HG03520 (cell line): ENCODE results near the gene CEP19.

ENCODE experiments used
- ATAC-seq: cut with Tn5 transposase; IDR thresholded peaks from one replicate; pipeline ENCODE4 v1.9.1; 2021; ENCODE audit warnings: mild to moderate bottlenecking, moderate library complexity; ENCODE audit not compliant: unreplicated experiment

CEP19 gene

GRCh38 chr3:196712514-196713413 is 714 bp upstream of the CEP19 start:
- ATAC-seq, result peak; percentile 48

- no peak for ATAC-seq
These were observed 3.6 kb downstream of the CEP19 start for GRCh38 chr3:196708467-196708866.

GRCh38 chr3:196707566-196707965 is 4.5 kb downstream of the CEP19 start:
- ATAC-seq, result no peak

- ATAC-seq, result no peak
These were observed 5.3 kb downstream of the CEP19 start for GRCh38 chr3:196706731-196707130.

- no peak for ATAC-seq
These were observed 5.7 kb downstream of the CEP19 start for GRCh38 chr3:196706327-196706726.

GRCh38 chr3:196700801-196701200 is 11.2 kb downstream of the CEP19 start:
- ATAC-seq, result no peak

GRCh38 chr3:196699749-196700148 is 12.3 kb downstream of the CEP19 start:
- no peak for ATAC-seq

GRCh38 chr3:196697270-196697669 is 14.8 kb downstream of the CEP19 start:
- ATAC-seq, result no peak

- no peak for ATAC-seq
These were observed 16.2 kb downstream of the CEP19 start for GRCh38 chr3:196695849-196696226.

GRCh38 chr3:196694941-196695848 is 16.9 kb downstream of the CEP19 start:
- ATAC-seq, result no peak

GRCh38 chr3:196694202-196694638 is 17.8 kb downstream of the CEP19 start:
- ATAC-seq, result no peak

GRCh38 chr3:196691386-196691785 is 20.7 kb downstream of the CEP19 start:
- no peak for ATAC-seq

- no peak for ATAC-seq
These were observed 21.9 kb downstream of the CEP19 start for GRCh38 chr3:196689941-196690660.

GRCh38 chr3:196688349-196688748 is 23.7 kb downstream of the CEP19 start:
- ATAC-seq, result no peak

GRCh38 chr3:196686436-196686835 is 25.6 kb downstream of the CEP19 start:
- no peak for ATAC-seq

GRCh38 chr3:196684548-196685407 is 27.3 kb downstream of the CEP19 start:
- peak; percentile 81 for ATAC-seq

GRCh38 chr3:196677931-196678330 is 34.1 kb downstream of the CEP19 start:
- ATAC-seq, result no peak

- ATAC-seq, result no peak
These were observed 34.7 kb downstream of the CEP19 start for GRCh38 chr3:196677353-196677752.

GRCh38 chr3:196673632-196674031 is 38.4 kb downstream of the CEP19 start:
- ATAC-seq, result no peak

- no peak for ATAC-seq
These were observed 41.7 kb downstream of the CEP19 start for GRCh38 chr3:196670339-196670738.
